Diencephalon (tissue), 1 donor: Measurements from ENCODE around the gene COL11A1. TPM values are rescaled to one million over a fixed set of nuclear protein-coding genes. Genes with fewer than 3 reads are reported as not detected.

Source experiments
- total RNA-seq: library from RNA; depleted of rRNA; stranded (reverse); fragments of >200 nt; gene quantifications from one replicate; pipeline ENCODE4 v1.2.3, GENCODE V29; 2014

Gene COL11A1
- 36.7 TPM for total RNA-seq

DNA sequence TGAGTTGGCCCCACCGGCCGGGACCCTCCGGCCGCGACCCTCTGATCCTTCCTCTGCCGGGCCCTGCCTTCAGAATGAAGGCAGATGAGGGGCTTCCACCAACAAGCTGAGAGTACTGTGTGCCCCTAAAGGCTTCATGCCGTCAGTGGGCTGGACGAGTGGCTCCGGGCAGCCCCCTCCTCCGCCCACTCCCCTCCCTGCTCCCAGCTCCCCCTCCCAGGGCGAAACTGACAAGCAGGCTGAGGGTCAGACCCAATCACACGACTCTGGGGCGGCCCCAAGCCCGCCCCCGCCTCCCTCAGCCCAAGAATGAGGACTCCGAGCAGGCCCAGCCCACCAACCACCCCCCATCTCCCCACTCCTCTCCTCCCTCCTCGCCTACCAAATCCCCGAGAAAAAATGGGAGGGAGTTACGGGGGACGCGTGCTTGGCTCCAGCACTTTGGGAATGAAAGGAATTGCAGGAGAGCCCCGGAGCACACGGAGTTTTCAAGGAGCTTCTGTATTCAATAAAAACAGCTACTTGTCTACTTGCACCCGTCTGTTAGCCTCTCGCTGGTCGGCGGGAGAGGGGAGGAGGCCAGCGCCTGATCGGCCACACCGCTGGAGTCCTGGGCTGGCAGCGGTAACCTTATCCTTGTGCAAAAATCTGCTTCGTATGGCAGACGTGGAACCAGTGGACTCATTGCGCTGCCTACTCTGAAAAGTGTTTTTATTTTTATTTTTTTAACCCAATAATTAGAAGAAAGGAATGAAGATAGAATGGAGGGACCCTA, at the start of gene COL11A1:
Gene COL11A1, minus strand, starts transcription at position 147 of the 775 bp plus-strand sequence. CDS start 344 bp downstream, outside the sequence.

